Measurements from ENCODE around the gene ADGRB3.

- no peak for TF ChIP-seq CTCF (IDR thresholded peaks at IDR 0.05; ENCODE audit: low read length)
- TF ChIP-seq EZH2 (optimal IDR thresholded peaks at IDR 0.05; ENCODE audit: low read depth, low read length): no peak
These were observed 372.7 kb downstream of the ADGRB3 start for GRCh38 chr6:69007781-69008180.
